Hepatocyte (in vitro differentiated cells): ENCODE measurements around the gene THSD4. TPM values are rescaled to one million over a fixed set of nuclear protein-coding genes. Genes with fewer than 3 reads are reported as not detected.
"Not testable (repeated sequence)": the region's sequence is repeated elsewhere in the genome, so short reads cannot be mapped to it uniquely, and the experiment has no call there.

Experiments
- DNase-seq: peaks from one replicate; pipeline ENCODE4 v3.0.0-alpha.2; 2016; ENCODE audit warnings: low spot score
- H2AFZ ChIP-seq: fragments of 200-600 bp; sonication (generic); 2 replicates; pipeline ENCODE4 v1.6.0; 2016; ENCODE audit warnings: antibody characterized with exemption, mild to moderate bottlenecking
- H3K27ac ChIP-seq: fragments of 200-600 bp; sonication (generic); 2 replicates; pipeline ENCODE4 v1.5.1; 2016; ENCODE audit warnings: mild to moderate bottlenecking
- H3K27me3 ChIP-seq: fragments of 200-600 bp; sonication (generic); 2 replicates; pipeline ENCODE4 v1.6.1; 2016
- H3K36me3 ChIP-seq: fragments of 200-600 bp; sonication (generic); replicated peaks from 2 replicates; pipeline ENCODE4 v1.5.1; 2016; ENCODE audit warnings: low read depth; ENCODE audit not compliant: insufficient read depth
- H3K4me1 ChIP-seq: fragments of 200-600 bp; sonication (generic); 2 replicates; pipeline ENCODE4 v1.5.1; 2016; ENCODE audit warnings: mild to moderate bottlenecking, moderate library complexity; ENCODE audit not compliant: insufficient read depth
- H3K4me2 ChIP-seq: fragments of 200-600 bp; sonication (generic); 2 replicates; pipeline ENCODE4 v1.6.0; 2016
- H3K4me3 ChIP-seq: fragments of 200-600 bp; sonication (generic); 2 replicates; pipeline ENCODE4 v1.5.1; 2016; ENCODE audit warnings: mild to moderate bottlenecking
- H3K79me2 ChIP-seq: fragments of 200-600 bp; sonication (generic); 2 replicates; pipeline ENCODE4 v1.6.0; 2017; ENCODE audit warnings: mild to moderate bottlenecking
- H3K9me2 ChIP-seq: fragments of 200-600 bp; sonication (generic); replicated peaks from 2 replicates; pipeline ENCODE4 v1.6.0; 2017; ENCODE audit warnings: mild to moderate bottlenecking; ENCODE audit not compliant: insufficient read depth
- H3K9me3 ChIP-seq: fragments of 200-600 bp; sonication (generic); 2 replicates; pipeline ENCODE4 v1.5.1; 2016; ENCODE audit warnings: low read depth, mild to moderate bottlenecking
- H4K20me1 ChIP-seq: fragments of 200-600 bp; sonication (generic); 2 replicates; pipeline ENCODE4 v1.6.0; 2016; ENCODE audit warnings: mild to moderate bottlenecking; ENCODE audit not compliant: insufficient read depth, poor library complexity, severe bottlenecking
- EZH2 ChIP-seq: fragments of 200-600 bp; sonication (generic); IDR thresholded peaks from 2 replicates; pipeline ENCODE4 v1.6.1; 2016; ENCODE audit warnings: antibody characterized with exemption, mild to moderate bottlenecking, borderline replicate concordance
- EZH2phosphoT487 ChIP-seq: fragments of 200-600 bp; sonication (generic); IDR thresholded peaks from one replicate; pipeline ENCODE4 v1.6.1; 2018; ENCODE audit warnings: antibody characterized with exemption, mild to moderate bottlenecking, low read depth, moderate library complexity; ENCODE audit not compliant: unreplicated experiment, severe bottlenecking
- WGBS: methylation state at CpG from one replicate; pipeline ENCODE4 v1.1.6; 2016; ENCODE audit warnings: low lambda C conversion rate; ENCODE audit errors: missing lambda C conversion rate; 5-methylcytosine and 5-hydroxymethylcytosine counted together
- polyA plus RNA-seq: library from polyadenylated mRNA; unstranded; fragments of >200 nt; fragmentation: Nextera tagmentation; extraction: Ambion mirVana; gene quantifications from 2 replicates; pipeline ENCODE4 v1.2.1, GENCODE V29; 2016
- total RNA-seq: library from RNA; depleted of rRNA; stranded (reverse); fragments of >200 nt; gene quantifications from 2 replicates; pipeline ENCODE4 v1.2.3, GENCODE V29; 2014
- TF ChIP-seq, protein P1 (sequence below): fragments of 200-600 bp; sonication (generic); IDR thresholded peaks from 2 replicates; pipeline ENCODE4 v1.5.1; 2016; ENCODE audit warnings: antibody characterized with exemption, mild to moderate bottlenecking; ENCODE audit not compliant: poor library complexity

THSD4 gene
- total and polyA plus RNA-seq, 2 experiments from 2014 or later = 4.3 to 7.0 TPM

DNA sequence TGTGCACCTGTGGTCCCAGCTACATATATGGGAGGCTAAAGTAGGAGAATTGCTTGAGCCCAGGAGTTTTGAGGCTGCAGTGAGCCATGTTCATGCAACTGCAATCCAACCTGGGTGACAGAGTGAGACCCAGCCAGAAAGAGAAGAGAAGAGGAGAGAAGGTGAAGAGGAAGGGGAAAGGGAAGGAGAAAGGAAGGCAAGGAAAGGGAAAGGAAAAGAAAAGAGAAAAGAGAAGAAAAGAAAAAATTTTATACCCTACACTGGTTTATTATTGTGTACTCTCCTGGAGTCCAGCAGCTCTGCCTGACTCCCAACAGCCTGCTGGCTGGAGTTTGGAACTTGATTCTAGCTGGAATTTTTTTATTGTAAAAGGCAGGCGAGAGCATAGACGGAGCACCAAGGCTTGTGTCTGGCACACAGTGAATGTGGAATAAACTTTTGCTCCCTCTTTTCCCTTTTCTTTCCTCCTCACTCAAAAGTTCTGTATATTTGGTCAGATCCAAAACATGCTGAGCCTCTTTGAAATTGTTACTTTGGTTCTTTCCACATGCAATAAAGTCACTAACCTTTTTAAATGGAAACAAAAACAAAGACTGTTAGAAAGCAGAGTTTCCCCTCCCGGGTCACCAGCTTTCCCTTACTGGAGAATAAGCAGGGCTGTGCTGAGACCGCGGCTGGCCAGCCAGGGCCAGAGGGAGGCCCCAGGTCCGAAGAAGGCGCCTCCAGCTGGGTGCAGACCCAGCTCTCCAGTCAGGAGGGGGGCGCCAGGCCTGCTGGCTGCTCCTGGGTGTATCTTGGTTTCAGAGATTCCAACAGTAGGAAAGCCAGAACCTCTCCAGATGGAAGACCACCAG lies 9.9 kb downstream of the THSD4 start:
- DNase-seq = no peak
- Histone ChIP-seq H2AFZ (no peak overlapping the region), H3K4me2 (no peak overlapping the region)

DNA sequence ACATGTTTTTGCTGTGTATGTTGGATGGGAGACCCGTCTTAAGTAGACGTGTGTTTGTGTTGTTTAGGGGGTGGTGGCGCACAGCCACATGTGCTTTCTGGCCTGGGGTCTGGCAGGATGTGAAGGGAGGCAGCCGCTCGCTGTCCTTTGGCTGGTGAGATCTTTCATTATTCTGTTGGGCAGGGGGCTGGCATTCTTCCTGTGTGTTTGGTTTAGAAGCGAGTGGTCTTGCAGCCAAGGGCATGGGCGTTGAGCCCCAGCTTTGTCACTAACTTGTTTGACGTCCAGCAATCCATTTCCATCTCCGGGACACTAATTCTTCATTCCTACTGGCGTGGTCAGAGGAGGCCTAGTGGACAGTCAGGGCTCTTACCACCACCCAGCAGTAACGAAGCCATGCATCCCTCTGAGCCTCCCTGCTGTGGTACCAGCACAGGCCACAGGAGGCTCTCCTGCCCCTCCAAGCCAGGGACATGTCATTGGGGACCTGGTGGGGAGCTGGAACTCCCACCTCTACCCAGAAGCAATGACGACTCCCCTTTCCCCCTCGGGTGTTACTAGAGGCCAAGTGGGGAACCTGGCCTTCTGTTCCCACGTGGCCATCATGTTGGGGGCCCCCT lies 10.7 kb downstream of the THSD4 start:
- Histone ChIP-seq H2AFZ (no peak overlapping the region), H3K9me3 (no peaks in the 10 kb centered on the region), H4K20me1 (no peaks in the 10 kb centered on the region), H3K4me2 (no peak overlapping the region), H3K36me3 (no peaks in the 10 kb centered on the region), H3K27ac (no peak overlapping the region), H3K4me3 (no peak overlapping the region), H3K79me2 (no peaks in the 10 kb centered on the region), H3K27me3 (no peaks in the 10 kb centered on the region), H3K9me2 (no peaks in the 10 kb centered on the region), H3K4me1 (no peaks in the 10 kb centered on the region)
- no peak for TF ChIP-seq EZH2phosphoT487
- TF ChIP-seq EZH2 = no peak
- TF ChIP-seq, protein P1, sequence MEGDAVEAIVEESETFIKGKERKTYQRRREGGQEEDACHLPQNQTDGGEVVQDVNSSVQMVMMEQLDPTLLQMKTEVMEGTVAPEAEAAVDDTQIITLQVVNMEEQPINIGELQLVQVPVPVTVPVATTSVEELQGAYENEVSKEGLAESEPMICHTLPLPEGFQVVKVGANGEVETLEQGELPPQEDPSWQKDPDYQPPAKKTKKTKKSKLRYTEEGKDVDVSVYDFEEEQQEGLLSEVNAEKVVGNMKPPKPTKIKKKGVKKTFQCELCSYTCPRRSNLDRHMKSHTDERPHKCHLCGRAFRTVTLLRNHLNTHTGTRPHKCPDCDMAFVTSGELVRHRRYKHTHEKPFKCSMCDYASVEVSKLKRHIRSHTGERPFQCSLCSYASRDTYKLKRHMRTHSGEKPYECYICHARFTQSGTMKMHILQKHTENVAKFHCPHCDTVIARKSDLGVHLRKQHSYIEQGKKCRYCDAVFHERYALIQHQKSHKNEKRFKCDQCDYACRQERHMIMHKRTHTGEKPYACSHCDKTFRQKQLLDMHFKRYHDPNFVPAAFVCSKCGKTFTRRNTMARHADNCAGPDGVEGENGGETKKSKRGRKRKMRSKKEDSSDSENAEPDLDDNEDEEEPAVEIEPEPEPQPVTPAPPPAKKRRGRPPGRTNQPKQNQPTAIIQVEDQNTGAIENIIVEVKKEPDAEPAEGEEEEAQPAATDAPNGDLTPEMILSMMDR = no peak
- DNase-seq = no peak
- WGBS = 86% methylated on average over 14 of the region's 14 CpGs

More for the DNA sequence above, 9.9 kb downstream of the THSD4 start:
- H3K4me3 ChIP-seq = no peak overlapping the region
- no peaks in the 10 kb centered on the region for H3K9me2 ChIP-seq
- H3K79me2 ChIP-seq = no peaks in the 10 kb centered on the region
- 80% methylated on average over 8 of the region's 8 CpGs for WGBS
- H3K36me3 ChIP-seq = no peaks in the 10 kb centered on the region
- H3K4me1 ChIP-seq = no peaks in the 10 kb centered on the region
- no peak for TF ChIP-seq EZH2
- TF ChIP-seq, protein P1 = no peak
- no peak for TF ChIP-seq EZH2phosphoT487
- H3K27me3 ChIP-seq = no peaks in the 10 kb centered on the region
- no peaks in the 10 kb centered on the region for H3K9me3 ChIP-seq
- no peak overlapping the region for H3K27ac ChIP-seq
- H4K20me1 ChIP-seq = no peaks in the 10 kb centered on the region

GRCh38 chr15:71127083-71127482 lies 11.8 kb downstream of the THSD4 start:
- H3K4me1 ChIP-seq = no peaks in the 10 kb centered on the region
- no peaks in the 10 kb centered on the region for H3K27me3 ChIP-seq
- H3K4me3 ChIP-seq = no peak overlapping the region
- no peak overlapping the region for H3K4me2 ChIP-seq
- no peak overlapping the region for H2AFZ ChIP-seq
- no peaks in the 10 kb centered on the region for H3K9me2 ChIP-seq
- no peaks in the 10 kb centered on the region for H3K9me3 ChIP-seq
- no peak for DNase-seq
- H3K27ac ChIP-seq = no peak overlapping the region
- no peak for TF ChIP-seq EZH2phosphoT487
- TF ChIP-seq EZH2 = no peak
- TF ChIP-seq, protein P1 = no peak
- H3K36me3 ChIP-seq = no peaks in the 10 kb centered on the region
- no peaks in the 10 kb centered on the region for H3K79me2 ChIP-seq
- no peaks in the 10 kb centered on the region for H4K20me1 ChIP-seq

DNA sequence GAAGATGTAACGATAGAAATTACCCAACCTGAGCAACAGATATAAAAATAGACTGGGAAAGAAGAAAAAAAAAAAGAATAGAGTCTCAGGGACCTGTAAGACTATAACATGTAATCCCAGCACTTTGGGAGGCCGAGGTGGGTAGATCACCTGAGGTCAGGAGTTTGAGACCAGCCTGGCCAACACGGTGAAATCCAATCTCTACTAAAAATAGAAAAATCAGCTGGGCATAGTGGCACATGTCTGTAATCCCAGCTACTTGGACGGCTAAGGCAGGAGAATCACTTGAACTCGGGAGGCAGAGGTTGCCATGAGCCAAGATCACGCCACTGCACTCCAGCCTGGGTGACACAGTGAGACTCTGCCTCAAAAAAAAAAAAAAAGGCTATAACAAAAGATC lies 12.9 kb downstream of the THSD4 start:
- DNase-seq, H3K79me2 ChIP-seq, H3K4me1 ChIP-seq, H3K4me2 ChIP-seq, H3K27ac ChIP-seq, H3K9me3 ChIP-seq, H3K9me2 ChIP-seq, H3K36me3 ChIP-seq, H3K27me3 ChIP-seq, H4K20me1 ChIP-seq, H2AFZ ChIP-seq, H3K4me3 ChIP-seq: not testable (repeated sequence)
- WGBS = 92% methylated on average over 6 of the region's 6 CpGs
